ENCODE measurements around the gene LSM8.

DNA sequence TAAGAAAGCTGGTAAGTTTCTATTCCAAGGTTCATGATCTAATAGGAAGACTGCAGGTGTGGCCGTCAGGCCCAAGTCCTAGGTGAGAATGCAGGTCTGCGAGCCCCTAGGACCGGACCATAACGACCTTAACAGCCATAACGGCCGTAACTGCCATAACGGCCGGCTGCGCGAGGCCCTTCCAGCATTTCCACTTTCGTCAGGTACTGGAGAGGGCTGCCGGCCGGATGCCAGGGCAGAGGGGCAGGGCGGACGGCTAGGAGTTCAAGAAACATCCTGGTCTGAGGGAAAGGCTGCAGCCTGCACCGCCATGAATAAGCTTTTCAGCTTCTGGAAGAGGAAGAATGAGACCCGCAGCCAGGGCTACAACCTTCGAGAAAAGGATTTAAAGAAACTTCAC, 40.6 kb downstream of the LSM8 start, which contains the start of gene ANKRD7:
- TF ChIP-seq, protein P1, sequence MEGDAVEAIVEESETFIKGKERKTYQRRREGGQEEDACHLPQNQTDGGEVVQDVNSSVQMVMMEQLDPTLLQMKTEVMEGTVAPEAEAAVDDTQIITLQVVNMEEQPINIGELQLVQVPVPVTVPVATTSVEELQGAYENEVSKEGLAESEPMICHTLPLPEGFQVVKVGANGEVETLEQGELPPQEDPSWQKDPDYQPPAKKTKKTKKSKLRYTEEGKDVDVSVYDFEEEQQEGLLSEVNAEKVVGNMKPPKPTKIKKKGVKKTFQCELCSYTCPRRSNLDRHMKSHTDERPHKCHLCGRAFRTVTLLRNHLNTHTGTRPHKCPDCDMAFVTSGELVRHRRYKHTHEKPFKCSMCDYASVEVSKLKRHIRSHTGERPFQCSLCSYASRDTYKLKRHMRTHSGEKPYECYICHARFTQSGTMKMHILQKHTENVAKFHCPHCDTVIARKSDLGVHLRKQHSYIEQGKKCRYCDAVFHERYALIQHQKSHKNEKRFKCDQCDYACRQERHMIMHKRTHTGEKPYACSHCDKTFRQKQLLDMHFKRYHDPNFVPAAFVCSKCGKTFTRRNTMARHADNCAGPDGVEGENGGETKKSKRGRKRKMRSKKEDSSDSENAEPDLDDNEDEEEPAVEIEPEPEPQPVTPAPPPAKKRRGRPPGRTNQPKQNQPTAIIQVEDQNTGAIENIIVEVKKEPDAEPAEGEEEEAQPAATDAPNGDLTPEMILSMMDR (tag by site-specific recombination; IDR thresholded peaks at IDR 0.05), result no peak
- TF ChIP-seq, protein P2, sequence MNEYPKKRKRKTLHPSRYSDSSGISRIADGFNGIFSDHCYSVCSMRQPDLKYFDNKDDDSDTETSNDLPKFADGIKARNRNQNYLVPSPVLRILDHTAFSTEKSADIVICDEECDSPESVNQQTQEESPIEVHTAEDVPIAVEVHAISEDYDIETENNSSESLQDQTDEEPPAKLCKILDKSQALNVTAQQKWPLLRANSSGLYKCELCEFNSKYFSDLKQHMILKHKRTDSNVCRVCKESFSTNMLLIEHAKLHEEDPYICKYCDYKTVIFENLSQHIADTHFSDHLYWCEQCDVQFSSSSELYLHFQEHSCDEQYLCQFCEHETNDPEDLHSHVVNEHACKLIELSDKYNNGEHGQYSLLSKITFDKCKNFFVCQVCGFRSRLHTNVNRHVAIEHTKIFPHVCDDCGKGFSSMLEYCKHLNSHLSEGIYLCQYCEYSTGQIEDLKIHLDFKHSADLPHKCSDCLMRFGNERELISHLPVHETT (tag by site-specific recombination; IDR thresholded peaks at IDR 0.05), result no peak
- TF ChIP-seq PRDM1 (tag by site-specific recombination; IDR thresholded peaks at IDR 0.05) (no peak), OVOL3 (tag by site-specific recombination; IDR thresholded peaks at IDR 0.05) (no peak)
